Tibial nerve (tissue), 4 donors: ENCODE results near the gene QRFP. TPM values are rescaled to one million over a fixed set of nuclear protein-coding genes. Genes with fewer than 3 reads are reported as not detected.

ENCODE experiments used
- DNase-seq, 2 donors: peaks; one replicate each; pipeline ENCODE4 v3.0.0-alpha.2; 2019; ENCODE audit warnings: low spot score in 2 of 2
- H3K27ac ChIP-seq, 4 donors: fragments of 200-600 bp; sonication (generic) in 3 of 4; one replicate each; pipeline ENCODE4 v1.5.1; 2017 to 2019; ENCODE audit warnings: mild to moderate bottlenecking in 1 of 4
- H3K27me3 ChIP-seq, 2 donors: fragments of 200-600 bp; sonication (generic) in 1 of 2; one replicate each; pipeline versions ENCODE4 v1.5.1 to v1.6.0; 2017 to 2019
- H3K36me3 ChIP-seq, 3 donors: fragments of 200-600 bp; sonication (generic); one replicate each; pipeline ENCODE4 v1.5.1; 2018 to 2019
- H3K4me1 ChIP-seq, 4 donors: fragments of 200-600 bp; sonication (generic) in 3 of 4; one replicate each; pipeline ENCODE4 v1.5.1; 2017 to 2019
- H3K4me3 ChIP-seq, 4 donors: fragments of 200-600 bp; sonication (generic) in 3 of 4; one replicate each; pipeline ENCODE4 v1.5.1; 2017 to 2019; ENCODE audit warnings: mild to moderate bottlenecking in 1 of 4, moderate library complexity in 1 of 4
- H3K9me3 ChIP-seq, 4 donors: fragments of 200-600 bp; sonication (generic) in 3 of 4; one replicate each; pipeline ENCODE4 v1.5.1; 2017 to 2019
- EP300 ChIP-seq, 2 donors: sonication (generic); formaldehyde crosslinking; IDR thresholded peaks; one replicate each; pipeline ENCODE4 v1.6.1; 2017; ENCODE audit warnings: antibody characterized with exemption in 2 of 2, mild to moderate bottlenecking in 1 of 2
- POLR2A ChIP-seq, 2 donors: fragments of 450-650 bp; IDR thresholded peaks; one replicate each; pipeline ENCODE4 v1.6.1; 2017; ENCODE audit warnings: antibody characterized with exemption in 2 of 2, mild to moderate bottlenecking in 2 of 2, moderate library complexity in 2 of 2
- whole genome bisulfite sequencing, 2 donors: methylation state at CpG; one replicate each; pipeline ENCODE4 v1.1.5; 2018; 5-methylcytosine and 5-hydroxymethylcytosine counted together
- total RNA-seq, 4 donors: library from RNA; depleted of rRNA; stranded (reverse); fragments of >200 nt; gene quantifications; one replicate each; pipeline ENCODE4 v1.1.0, GENCODE V29; 2016
- TF ChIP-seq, protein P1 (sequence below), 5 experiments: fragments of 200-600 bp in 3 of 5; fragments of 450-650 bp in 2 of 5; sonication (generic) in 3 of 5; IDR thresholded peaks; one replicate each; pipeline ENCODE4 v1.5.1; 2016 to 2019; ENCODE audit warnings: antibody characterized with exemption in 5 of 5, mild to moderate bottlenecking in 3 of 5, moderate library complexity in 2 of 5

The QRFP gene
- total RNA-seq, 4 donors from 2014 or later: not detected

GRCh38 chr9:130890870-130891687 is 5.5 kb downstream of the QRFP start:
- no peak for DNase-seq
- 78 to 82% methylated on average over 20 of the region's 20 CpGs for WGBS, 2 donors
- Histone ChIP-seq H3K9me3 (no peaks in the 10 kb centered on the region), H3K27ac (no peak overlapping the region), H3K36me3 (peaks cover 7 to 80% (median 12%) of the 10 kb centered on the region in 3 donors), H3K4me1 (peaks cover 0 to 36% (median 0%) of the 10 kb centered on the region in 4 donors), H3K27me3 (no peaks in the 10 kb centered on the region), H3K4me3 (no peak overlapping the region)
- no peak for TF ChIP-seq POLR2A (IDR thresholded peaks at IDR 0.05)
- TF ChIP-seq, protein P1, sequence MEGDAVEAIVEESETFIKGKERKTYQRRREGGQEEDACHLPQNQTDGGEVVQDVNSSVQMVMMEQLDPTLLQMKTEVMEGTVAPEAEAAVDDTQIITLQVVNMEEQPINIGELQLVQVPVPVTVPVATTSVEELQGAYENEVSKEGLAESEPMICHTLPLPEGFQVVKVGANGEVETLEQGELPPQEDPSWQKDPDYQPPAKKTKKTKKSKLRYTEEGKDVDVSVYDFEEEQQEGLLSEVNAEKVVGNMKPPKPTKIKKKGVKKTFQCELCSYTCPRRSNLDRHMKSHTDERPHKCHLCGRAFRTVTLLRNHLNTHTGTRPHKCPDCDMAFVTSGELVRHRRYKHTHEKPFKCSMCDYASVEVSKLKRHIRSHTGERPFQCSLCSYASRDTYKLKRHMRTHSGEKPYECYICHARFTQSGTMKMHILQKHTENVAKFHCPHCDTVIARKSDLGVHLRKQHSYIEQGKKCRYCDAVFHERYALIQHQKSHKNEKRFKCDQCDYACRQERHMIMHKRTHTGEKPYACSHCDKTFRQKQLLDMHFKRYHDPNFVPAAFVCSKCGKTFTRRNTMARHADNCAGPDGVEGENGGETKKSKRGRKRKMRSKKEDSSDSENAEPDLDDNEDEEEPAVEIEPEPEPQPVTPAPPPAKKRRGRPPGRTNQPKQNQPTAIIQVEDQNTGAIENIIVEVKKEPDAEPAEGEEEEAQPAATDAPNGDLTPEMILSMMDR (IDR thresholded peaks at IDR 0.05): no peak
- TF ChIP-seq EP300 (IDR thresholded peaks at IDR 0.05): no peak

- H3K4me1 ChIP-seq: peaks cover 0 to 28% (median 0%) of the 10 kb centered on the region in 4 donors
- H3K4me3 ChIP-seq: no peak overlapping the region
- no peaks in the 10 kb centered on the region for H3K27me3 ChIP-seq
- TF ChIP-seq EP300 (IDR thresholded peaks at IDR 0.05) (no peak), POLR2A (IDR thresholded peaks at IDR 0.05) (no peak)
- TF ChIP-seq, protein P1 (IDR thresholded peaks at IDR 0.05): no peak
- no peak overlapping the region for H3K27ac ChIP-seq
- no peaks in the 10 kb centered on the region for H3K9me3 ChIP-seq
- 74 to 77% methylated on average over 9 of the region's 9 CpGs for WGBS, 2 donors
- peaks cover 7 to 90% (median 14%) of the 10 kb centered on the region in 3 donors for H3K36me3 ChIP-seq
- DNase-seq: no peak
Observed at GRCh38 chr9:130890124-130890523, 6.5 kb downstream of the QRFP start.

DNA sequence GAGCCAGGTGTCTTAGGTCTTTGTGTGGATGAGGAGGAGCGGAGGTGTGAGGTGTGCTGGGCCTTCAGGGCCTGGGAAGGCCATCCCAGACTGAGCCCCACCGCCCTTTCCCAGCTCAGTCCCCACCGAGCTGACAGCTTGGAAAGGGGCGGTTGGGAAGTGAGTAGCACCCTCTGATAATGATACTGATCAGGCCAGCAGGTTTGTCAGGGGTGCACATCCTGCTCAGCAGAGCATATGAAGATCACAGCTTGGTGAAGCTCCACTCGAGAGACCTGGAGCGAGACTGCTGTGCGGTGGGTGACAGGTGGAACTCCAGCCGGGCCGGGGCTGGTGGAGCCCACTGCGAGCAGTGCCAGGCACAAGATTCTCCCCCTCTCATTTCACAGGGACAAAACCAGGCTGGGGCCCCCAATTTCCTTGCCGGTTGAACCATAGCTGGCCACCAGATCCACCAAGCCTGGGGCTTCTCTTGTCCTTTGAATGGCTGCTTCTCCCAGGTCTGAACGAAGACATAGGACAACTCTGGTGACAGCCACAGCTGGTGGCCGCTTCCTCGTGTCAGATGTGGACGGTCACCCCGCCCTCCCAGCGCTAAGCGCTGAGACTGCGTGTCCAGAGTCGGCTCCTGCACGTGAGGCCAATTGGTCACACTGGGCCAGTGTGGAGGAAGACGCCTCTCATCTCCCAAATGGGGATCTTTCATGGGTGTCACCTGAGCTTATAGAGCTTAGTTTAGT is 8.3 kb downstream of the QRFP start:
- no peak for DNase-seq
- H3K27ac ChIP-seq: no peak overlapping the region

GRCh38 chr9:130887494-130888144 is 9.0 kb downstream of the QRFP start:
- Histone ChIP-seq H3K27me3 (no peaks in the 10 kb centered on the region), H3K4me3 (no peak overlapping the region), H3K27ac (no peak overlapping the region), H3K9me3 (no peaks in the 10 kb centered on the region), H3K36me3 (peaks cover 11 to 99% (median 36%) of the 10 kb centered on the region in 3 donors), H3K4me1 (peaks cover 0 to 3% (median 0%) of the 10 kb centered on the region in 4 donors)
- TF ChIP-seq, protein P1 (IDR thresholded peaks at IDR 0.05): no peak
- TF ChIP-seq POLR2A (IDR thresholded peaks at IDR 0.05): no peak
- no peak for DNase-seq
- WGBS, 2 donors: 82 to 88% methylated on average over 24 to 25 of the region's 25 CpGs

More for the DNA sequence above, 8.3 kb downstream of the QRFP start:
- Histone ChIP-seq H3K9me3 (no peaks in the 10 kb centered on the region), H3K27me3 (no peaks in the 10 kb centered on the region), H3K4me1 (peaks cover 0 to 10% (median 0%) of the 10 kb centered on the region in 4 donors), H3K4me3 (no peak overlapping the region), H3K36me3 (peaks cover 11 to 99% (median 32%) of the 10 kb centered on the region in 3 donors)
- WGBS, 2 donors: 86 to 90% methylated on average over 19 to 22 of the region's 22 CpGs
- TF ChIP-seq EP300 (IDR thresholded peaks at IDR 0.05) (no peak), POLR2A (IDR thresholded peaks at IDR 0.05) (no peak)
- TF ChIP-seq, protein P1 (IDR thresholded peaks at IDR 0.05): no peak
